DND-41 (cell line): Measurements from ENCODE around the gene SUPT3H.

ENCODE experiments used
- EZH2 ChIP-seq: IDR thresholded peaks from 3 replicates; pipeline ENCODE4 v1.6.1; 2012; ENCODE audit warnings: borderline replicate concordance, low read depth, mild to moderate bottlenecking, moderate library complexity, low read length, inconsistent platforms; ENCODE audit not compliant: severe bottlenecking
- TF ChIP-seq, protein P1 (sequence below): IDR thresholded peaks from 2 replicates; pipeline ENCODE4 v1.5.1; 2012; ENCODE audit warnings: borderline replicate concordance, low read length, moderate library complexity, mild to moderate bottlenecking; ENCODE audit not compliant: poor library complexity, severe bottlenecking; ENCODE audit errors: extremely low read depth

DNA sequence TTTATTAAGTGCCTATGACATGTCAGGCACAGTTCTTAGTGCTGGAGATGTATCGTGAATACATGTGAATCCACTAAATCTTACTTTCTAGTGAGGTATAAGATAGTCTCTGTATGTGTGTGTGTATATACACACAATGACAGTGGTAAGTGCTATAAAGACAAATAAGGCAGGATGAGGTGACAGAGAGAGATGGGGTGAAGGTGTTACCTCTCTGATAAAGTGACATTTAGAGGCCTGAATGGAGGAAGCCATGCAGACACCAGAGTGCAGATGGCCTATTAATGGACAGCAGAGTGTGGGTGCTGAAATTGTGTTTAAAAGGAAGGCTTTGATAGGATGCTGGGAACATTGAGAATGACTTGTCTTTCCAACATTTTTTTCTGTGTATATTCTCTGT is 535.9 kb downstream of the SUPT3H start:
- TF ChIP-seq, protein P1, sequence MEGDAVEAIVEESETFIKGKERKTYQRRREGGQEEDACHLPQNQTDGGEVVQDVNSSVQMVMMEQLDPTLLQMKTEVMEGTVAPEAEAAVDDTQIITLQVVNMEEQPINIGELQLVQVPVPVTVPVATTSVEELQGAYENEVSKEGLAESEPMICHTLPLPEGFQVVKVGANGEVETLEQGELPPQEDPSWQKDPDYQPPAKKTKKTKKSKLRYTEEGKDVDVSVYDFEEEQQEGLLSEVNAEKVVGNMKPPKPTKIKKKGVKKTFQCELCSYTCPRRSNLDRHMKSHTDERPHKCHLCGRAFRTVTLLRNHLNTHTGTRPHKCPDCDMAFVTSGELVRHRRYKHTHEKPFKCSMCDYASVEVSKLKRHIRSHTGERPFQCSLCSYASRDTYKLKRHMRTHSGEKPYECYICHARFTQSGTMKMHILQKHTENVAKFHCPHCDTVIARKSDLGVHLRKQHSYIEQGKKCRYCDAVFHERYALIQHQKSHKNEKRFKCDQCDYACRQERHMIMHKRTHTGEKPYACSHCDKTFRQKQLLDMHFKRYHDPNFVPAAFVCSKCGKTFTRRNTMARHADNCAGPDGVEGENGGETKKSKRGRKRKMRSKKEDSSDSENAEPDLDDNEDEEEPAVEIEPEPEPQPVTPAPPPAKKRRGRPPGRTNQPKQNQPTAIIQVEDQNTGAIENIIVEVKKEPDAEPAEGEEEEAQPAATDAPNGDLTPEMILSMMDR, result no peak
- no peak for TF ChIP-seq EZH2
